Measurements from ENCODE around the gene GSG1.
"Not testable (repeated sequence)": the region's sequence is repeated elsewhere in the genome, so short reads cannot be mapped to it uniquely, and the experiment has no call there.

The GSG1 gene

DNA sequence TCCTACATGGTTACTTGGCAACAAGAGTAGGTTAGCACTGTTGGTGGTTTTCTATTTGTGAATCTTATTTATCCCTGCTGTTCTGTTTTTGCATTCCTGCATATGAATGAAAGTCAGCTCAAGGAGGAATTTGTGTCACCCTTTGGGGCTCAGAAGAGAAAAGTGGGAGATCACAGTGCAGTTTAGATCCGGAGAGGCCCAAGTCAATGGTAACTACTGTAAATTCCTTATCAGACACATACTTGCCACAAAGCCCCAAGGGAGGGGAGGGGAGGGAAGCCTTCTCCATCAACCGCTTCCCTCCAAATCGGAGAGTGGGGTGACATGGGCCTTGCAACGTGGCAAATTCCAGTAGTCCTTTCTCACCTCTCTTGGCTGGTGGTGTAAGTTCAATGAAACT, 15.0 kb downstream of the GSG1 start:
- DNase-seq: no peak

DNA sequence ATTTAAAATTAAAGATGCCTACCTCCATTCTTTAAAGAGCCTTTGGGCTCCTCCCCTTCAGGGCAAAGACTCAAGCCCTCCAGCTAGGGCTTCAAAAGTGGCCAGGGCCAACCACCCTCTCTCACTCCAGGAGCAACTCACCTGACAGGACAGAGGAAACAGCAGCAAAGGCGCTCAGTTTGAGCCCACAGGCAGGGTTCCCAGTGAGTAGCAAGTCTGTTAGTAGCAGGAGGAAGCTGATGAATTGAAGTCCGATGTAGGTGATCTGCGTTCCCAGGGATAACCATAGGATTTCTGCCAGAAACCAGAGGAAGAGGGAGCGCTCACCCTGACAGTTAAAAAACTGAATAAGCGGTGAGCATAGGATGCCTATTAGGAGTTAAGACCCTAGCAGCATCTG, 15.7 kb downstream of the GSG1 start:
- no peak for DNase-seq

DNA sequence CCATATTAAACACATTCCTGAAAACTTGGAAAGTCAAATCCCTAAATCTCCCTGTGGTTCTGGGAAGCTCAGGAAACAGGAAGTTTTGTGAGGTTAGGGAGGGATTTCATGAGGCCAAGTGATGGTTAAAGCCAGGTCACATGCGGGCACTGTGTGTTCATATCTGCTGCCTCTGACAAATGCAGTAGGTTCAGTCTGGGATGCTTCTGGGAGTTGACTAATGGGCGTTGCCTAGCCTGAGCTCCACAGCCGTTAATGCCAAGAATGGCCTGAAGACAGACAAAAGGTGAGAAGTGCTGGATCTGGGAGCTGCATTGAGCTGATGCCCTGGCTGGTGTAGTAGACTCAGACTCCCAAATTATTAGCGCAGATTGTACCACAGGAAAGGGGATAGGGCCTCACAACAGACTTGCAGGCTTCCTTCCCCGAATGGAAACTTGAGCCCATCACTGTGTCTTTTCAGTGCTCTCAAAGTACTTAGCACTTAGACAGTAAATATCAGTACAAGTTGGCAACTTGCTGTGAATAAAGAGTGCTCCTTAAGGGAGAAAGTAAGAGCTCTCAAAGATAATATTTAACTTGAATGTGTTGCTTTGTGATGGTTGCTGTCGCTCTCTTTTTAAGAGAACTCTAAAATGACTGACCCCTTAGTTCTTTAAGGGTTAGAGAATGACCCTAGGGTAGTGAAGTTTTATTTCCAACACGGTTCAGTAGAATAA, 17.3 kb downstream of the GSG1 start:
- no peak for DNase-seq

DNA sequence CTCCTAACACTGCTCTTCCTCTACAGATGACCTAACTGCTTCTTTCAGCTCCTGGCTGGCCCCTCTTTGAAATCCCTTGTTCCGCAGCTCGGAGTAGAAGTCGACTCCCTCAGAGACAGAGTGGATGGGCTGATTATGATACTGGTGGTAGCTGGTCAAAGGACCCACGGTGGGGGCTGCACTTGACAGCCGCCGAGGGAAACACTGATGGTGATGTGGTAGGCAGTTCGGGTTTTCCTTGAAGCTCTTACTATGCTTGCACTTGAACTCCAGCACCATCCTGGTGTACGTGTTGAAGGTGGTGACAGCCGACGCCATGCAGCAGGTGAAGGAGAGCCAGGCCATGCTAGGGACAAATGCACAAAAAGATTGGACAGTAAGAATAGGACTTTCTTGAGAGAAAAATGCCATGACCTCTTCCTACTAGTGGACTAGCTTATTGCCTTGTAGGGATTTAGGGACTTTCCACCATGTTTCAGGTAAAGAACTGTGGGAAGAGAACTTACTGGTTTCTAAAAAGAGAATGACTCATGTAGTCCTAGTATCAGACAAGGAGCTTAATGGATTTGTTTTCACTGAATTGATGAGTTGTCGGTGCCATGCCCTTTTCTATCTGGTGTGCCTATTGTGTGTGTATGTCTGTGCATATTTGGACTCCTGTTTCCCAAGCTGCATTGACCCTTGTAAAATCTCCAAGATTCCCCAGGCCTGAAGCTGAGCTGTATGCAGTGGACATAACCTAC, 18.4 kb downstream of the GSG1 start:
- no peak for DNase-seq

DNA sequence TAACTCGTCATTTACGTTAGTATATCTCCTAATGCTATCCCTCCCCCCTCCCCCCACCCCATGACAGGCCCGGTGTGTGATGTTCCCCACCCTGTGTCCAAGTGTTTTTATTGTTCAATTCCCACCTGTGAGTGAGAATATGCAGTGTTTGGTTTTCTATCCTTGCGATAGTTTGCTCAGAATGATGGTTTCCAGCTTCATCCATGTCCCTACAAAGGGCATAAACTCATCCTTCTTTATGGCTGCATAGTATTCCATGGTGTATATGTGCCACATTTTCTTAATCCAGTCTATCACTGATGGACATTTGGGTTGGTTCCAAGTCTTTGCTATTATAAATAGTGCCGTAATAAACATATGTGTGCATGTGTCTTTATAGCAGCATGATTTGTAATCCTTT, 19.8 kb downstream of the GSG1 start:
- not testable (repeated sequence) for DNase-seq

DNA sequence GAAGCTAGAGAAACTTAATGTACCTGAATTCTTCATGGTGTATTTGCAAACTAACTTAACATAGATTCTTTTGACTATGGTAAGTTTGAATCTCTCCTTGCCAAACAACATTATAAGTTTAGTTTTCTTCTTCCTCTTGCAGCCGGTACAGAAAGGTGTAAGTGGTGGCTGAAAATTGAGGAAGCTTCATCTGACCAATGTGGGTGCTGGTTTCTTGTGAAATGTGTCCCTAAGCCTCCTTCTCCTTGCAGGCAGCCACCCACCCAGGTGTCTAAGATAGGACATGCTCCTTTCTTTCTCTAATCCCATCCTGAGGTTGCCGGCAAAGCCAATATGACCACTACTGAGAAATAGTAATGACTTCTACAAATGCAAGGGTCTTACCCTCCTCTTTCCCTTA, 20.6 kb downstream of the GSG1 start:
- no peak for DNase-seq

DNA sequence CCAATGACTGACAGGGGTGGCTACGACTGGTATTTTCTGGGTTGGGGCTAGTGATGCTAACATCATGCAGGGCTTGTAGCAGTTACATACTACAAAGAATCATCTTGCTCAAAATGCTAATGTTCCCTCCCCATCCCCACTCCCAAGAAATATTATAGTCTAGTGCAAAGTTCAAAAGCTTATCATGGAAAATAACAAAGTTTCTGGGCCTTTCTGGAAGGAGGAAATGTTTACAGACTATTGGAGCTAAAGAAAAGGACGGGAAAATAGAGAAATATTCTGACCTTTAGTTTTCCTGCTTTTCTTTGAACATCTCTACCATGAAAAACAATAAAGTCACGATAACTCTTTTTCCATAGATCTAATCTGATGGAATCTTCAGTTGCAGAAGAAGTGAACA, 23.2 kb downstream of the GSG1 start:
- DNase-seq: no peak

DNA sequence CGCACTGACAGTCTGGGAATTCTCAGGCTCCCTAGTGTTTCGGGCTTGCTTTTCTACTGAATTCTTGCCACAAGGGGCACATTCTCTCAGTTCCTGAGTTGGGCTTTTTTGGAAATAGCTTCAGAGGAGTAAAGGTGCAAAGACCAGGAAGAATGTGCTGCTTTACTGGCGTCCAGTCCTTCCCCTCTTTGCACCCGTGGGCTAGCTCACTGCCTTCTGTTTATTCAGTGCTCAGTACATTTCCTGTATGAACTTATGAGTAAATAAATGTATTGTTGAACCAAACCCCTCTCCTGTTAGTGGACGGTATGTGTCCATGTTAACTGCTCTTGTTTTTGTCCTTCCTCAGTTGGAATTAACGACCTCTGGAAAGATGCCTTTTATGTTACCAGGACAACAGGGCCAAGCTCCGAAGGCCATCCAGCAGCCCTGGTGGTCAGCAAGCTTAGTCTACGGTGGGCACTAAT, 24.0 kb downstream of the GSG1 start:
- DNase-seq: no peak

DNA sequence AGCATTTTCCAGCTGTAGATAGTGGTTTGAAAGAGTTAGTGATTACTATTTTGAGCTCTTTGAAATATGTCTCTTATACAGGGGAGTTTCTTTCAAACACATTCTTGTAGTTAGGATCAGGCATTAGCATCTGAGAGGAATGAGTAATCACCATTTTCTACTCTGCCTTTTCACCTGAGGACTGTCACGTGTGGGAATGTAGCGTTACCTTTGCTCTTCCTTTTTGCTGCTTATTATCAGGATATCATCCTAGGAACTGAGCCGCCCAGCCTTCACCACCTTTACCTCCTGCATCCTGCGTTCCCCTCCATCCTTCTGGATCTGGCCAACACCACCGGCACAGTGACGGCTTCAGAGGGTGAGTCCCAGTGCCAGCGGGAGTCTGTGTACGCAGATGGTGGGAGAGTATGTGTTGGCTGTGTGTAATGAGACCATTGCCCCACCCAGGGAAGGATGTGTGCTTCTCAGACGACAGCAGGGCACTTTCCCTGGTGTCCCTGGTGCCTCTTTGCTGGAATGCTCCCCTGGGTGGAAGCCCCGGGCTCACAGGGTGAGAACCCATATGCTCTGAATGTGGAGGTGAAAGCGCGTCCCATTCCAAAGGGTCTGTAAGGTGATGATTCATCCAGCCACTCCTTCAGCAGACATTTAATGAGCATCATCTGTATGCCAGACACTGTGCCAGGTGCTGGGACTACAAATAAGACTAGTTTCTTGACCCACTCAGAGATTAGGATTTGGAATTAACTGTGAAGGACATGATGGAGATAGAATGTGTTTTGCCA, 27.5 kb downstream of the GSG1 start:
- DNase-seq: no peak

DNA sequence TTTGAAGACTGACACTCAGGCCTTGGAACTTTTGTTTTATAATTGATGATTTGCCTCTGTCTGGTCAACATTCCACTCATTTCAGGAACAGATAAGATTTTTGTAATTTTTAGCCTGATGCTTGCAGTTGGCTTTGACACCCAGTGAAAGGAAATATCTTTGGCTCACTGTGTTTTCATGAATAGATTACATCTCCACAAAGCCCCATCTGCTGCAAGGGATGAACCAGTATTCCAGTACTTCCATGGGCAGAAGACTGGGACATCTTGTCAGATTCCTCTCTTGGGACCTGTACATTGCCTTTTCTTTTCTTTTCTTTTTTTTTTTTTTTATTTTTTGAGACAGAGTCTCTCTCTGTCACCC, 28.4 kb downstream of the GSG1 start:
- no peak for DNase-seq

DNA sequence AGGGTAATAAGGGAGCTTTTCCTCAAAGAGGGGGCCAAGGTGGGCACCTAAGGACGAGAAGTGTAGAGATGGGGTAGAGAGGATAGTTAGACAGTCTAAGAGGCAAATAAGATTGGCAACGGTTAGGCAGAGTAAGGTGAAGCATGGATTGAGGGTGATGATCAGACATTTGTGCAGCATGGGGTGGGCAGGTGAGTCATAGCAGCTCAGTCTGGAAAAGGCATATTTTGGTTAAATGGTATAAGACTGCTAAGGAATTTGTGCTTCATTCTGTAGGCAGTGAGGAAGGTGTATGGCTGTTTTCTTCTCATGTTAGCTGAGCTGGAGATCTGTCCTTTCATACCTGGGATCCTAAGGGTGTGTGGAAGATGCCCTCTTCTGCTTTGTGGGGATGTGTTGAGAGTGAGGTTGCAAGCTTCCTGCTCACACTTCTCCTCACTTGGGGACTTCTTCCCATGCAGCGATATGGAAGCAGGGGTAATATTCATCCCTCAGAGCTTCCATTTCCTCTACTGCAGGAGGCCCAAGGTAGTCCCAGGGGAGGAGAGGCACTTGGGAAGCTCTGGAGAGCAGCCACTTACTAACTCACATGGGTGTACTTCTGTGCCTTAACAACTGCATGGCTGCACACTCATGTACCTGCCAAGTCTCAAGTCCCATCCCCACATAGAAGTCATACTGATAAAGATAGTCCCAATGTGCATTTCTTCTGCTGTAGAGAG, 28.9 kb downstream of the GSG1 start:
- DNase-seq: no peak

DNA sequence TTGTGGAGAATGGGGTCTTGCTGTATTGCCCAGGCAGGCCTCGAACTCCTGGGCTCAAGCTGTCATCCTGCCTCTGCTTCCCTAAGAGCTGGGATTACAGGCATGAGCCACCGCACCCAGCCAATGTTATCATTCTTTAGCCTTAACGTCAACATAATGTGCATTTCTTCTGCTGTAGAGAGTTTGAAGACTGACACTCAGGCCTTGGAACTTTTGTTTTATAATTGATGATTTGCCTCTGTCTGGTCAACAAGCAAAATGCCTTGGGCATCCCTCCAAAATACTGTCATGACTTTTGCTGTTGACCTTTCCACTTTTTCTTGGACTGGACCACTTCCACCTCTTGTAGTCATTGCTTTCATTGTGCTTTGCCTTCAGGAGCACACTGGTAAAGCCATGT, 30.3 kb downstream of the GSG1 start:
- DNase-seq: no peak

DNA sequence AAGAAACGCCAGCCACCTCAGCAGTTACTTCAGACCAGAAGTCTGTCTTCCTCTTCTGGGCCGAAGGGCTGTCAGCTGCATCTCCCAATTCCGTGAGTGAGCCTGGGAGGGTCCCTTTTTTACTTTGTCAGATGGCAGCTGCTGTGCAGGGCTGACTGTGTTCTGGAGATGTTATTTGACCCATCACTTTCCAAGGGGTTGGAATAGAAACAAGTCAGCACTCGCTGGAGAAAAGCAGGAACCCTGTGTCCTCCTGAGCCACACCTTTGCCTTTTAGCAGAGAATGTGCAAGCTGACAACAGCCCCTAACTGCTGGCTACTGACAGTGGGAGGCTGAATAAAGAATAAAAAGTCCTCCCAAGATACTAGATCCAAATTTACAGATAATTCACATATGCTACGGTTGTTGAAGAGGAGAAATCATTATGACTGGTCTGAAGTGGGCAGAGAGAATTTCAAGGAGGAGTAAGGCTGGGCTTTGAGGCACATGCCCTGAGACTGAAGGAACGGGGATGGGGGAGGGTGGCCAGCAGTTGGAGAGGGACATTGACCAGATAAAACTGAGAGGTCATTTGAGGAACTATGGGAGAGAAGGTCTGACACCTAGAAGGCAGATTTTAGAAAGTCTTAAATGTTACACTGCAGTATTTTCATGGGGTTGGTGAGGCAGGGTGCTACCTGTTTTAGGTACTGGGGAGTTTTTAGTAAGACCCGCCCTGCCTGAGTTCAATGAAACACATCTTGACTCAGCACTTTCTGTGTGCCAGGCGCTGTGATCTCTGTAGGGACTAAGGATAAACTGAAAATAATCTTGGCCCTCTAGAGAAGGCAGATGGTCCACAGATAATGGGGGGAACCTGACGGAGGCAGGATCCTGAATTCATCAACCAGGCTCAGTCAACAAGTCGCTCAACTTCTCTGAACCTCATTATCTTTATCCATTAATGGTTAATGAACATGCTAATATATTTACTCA, 31.9 kb downstream of the GSG1 start:
- DNase-seq: no peak

DNA sequence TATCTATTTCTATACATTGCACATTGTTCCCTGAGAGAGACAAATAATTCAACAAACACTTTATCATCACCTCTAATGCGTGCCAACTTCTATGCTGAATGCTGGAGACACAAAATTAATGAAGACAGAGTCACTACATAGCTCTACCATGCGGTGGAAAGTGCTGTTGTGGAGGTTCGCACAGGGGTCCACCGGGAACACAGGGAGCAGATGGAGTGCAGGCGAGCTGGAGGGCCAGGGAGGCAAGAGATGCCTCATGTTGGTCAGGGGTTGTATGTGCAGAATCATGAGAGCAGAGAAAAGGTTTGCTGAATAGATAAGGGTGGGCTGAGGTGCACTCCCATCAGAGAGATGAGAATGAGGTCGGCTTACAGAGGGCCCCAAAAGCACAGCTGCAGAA, 34.1 kb downstream of the GSG1 start:
- DNase-seq: no peak

DNA sequence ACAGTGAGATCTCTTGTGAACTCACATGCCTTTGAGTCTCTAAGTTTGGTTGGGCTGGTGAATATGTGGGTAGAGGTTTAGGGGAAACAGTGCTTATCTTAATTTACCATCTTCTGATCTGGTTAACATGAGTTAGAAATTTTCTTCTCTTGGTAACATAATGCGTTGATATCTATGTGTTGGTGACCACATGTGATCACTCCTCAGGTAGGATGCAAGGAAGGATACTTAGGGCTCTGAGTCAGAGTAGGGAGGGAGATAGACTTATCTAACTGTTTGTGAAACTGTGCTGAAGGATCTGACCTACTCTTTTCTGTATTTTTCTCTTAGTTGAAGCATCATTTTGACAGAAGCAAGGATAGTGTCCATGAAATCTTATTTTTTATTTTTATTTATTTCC, 36.1 kb downstream of the GSG1 start:
- DNase-seq: no peak

DNA sequence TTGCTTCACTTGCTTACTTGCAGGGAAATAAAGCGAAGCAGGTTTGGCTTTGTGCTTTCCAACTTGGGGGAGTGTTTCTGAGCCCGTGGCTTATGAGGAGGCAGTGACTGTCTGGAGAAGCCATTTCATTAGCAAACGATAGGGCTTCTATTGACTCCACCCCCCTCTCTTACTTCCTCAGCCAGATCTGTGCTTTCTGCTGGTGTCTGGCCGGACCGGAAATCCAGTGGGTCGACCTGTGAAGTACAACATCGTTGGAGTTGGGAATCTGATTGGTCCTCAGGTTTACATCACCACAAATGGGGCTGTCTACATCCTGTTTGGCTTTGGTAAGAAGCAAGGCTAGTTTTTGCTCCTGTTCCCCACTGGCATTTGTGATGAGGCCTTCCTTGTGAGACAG, 37.0 kb downstream of the GSG1 start:
- DNase-seq: no peak

DNA sequence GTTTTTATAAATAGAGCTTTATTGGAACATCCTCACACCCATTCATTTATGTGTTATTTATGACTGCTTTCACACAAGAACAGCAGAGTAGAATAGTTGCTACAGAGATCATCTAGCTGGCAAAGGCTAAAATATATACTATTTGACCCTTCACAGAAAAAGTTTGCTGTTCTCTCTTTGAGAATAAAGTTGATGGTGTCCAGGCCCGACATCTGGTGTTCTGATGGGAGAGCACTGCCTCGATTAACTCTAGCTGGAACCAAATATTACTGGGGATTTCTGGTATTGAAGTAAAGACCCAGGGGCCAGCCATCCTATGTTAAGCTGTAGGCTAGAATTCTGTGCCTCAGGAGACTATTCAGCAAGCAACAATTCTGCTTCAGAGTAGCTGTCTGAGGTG, 37.5 kb downstream of the GSG1 start:
- DNase-seq: no peak

DNA sequence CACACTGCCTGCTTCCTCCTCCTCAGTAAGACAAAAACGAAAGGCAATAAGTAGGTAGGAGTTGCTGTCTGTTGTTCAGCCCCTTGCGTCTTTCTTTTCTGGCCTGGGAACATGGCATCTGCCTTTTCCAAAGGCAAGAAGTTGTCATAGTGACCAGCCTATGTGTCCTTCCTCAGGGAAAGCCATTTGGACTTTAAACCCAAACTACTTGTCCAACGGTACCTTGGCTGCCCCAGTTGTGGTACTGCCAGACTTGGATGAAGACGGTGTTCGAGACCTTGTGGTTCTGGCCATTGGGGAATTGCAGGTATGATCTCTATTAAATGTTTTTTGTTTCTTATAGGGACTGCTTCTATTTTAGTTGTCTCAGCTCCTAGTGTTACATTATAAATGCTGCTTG, 40.8 kb downstream of the GSG1 start:
- DNase-seq: no peak

DNA sequence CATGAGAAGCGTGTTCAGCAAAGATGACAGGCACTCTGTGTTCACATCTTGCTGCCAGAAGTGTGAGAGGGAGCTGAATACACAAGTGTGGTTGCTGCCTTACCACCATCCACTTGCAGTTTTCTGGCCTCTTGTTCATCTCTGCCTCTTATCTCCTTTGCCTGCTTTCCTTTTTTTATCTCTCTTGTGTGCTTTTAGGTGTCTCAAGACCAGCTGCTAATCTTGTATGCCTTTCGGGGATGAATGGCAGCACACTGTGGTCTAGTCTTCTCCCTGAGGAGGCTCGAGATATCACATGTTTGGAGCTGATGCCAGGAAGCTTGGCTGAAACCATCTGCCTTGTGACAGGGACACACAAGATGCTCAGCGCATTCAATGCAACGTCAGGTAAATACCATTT, 42.1 kb downstream of the GSG1 start:
- no peak for DNase-seq

DNA sequence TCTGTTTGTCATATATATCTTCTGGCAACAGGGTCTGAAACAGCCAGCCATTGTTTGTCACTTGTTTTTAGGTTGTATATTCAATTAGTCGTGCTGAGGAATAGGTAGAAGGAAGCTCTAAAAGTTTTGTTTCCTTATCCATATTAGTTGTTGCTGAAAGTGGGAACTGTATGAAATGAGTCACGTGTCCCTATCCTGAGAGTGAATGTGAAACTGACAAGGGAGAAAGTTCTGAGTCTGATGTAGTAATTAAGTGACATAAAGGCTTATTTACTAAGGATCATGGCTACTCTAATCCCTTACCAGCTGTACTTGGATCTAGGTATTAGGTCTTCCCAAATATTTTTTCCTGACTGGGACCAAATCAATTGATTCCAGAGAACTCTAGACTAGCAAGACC, 42.9 kb downstream of the GSG1 start:
- no peak for DNase-seq

DNA sequence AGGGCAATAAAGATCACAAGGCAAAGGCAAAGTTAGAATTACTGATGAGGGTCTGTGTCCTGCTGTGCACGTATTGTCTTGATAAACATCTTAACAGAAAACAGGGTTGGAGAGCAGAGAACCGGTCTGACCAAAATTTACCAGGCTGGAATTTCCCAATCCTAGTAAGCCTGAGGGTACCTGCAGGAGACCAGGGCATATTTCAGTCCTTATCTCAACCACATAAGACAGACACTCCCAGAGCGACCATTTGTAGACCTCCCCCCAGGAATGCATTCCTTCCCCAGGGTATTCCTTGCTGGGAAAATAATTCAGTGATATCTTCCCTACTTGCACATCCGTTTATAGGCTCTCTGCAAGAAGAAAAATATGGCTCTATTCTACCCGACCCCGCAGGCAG, 49.9 kb downstream of the GSG1 start:
- not testable (repeated sequence) for DNase-seq

DNA sequence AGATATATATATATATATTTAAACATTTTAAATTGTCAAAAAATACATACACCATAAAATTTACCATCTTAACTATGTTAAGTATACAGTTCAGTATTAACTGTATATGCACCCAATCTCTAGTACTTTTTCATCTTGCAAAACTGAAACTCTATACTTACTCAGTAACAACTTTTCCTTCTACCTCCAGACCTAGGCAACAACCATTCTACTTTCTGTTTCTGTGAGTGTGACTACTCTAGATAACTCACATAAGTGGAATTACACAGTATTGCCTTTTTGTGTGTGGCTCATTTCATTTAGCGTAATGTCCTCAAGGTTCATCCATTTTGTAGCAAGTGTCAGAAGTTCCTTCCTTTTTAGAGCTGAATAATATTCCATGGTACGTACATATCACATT, 51.0 kb downstream of the GSG1 start:
- no peak for DNase-seq
